Ishikawa (cell line): ENCODE results near the gene MS4A5.

Experiments used
- CEBPB ChIP-seq: IDR thresholded peaks from 2 replicates; pipeline ENCODE4 v1.6.1; 2012
- CREB1 ChIP-seq: IDR thresholded peaks from 2 replicates; pipeline ENCODE4 v1.6.1; 2012; ENCODE audit warnings: low read depth
- EGR1 ChIP-seq: IDR thresholded peaks from 2 replicates; pipeline ENCODE4 v1.6.1; 2012
- EP300 ChIP-seq: IDR thresholded peaks from 2 replicates; pipeline ENCODE4 v1.6.1; 2012; ENCODE audit warnings: borderline replicate concordance
- FOXM1 ChIP-seq: IDR thresholded peaks from 2 replicates; pipeline ENCODE4 v1.6.1; 2012; ENCODE audit warnings: low read depth, borderline replicate concordance
- MAX ChIP-seq: IDR thresholded peaks from 2 replicates; pipeline ENCODE4 v1.6.1; 2012
- NFIC ChIP-seq: IDR thresholded peaks from 2 replicates; pipeline ENCODE4 v1.6.1; 2012
- RAD21 ChIP-seq: IDR thresholded peaks from 2 replicates; pipeline ENCODE4 v1.6.1; 2012; ENCODE audit warnings: low read depth
- REST ChIP-seq: IDR thresholded peaks from 2 replicates; pipeline ENCODE4 v1.6.1; 2012; ENCODE audit warnings: low read depth, mild to moderate bottlenecking
- TAF1 ChIP-seq: IDR thresholded peaks from 2 replicates; pipeline ENCODE4 v1.6.1; 2012; ENCODE audit warnings: low read depth, mild to moderate bottlenecking
- TCF12 ChIP-seq: IDR thresholded peaks from 2 replicates; pipeline ENCODE4 v1.6.1; 2012; ENCODE audit warnings: low read depth
- TEAD4 ChIP-seq: IDR thresholded peaks from 2 replicates; pipeline ENCODE4 v1.6.1; 2012
- USF1 ChIP-seq: IDR thresholded peaks from 2 replicates; pipeline ENCODE4 v1.6.1; 2012
- YY1 ChIP-seq: IDR thresholded peaks from 2 replicates; pipeline ENCODE4 v1.6.1; 2012; ENCODE audit warnings: low read depth
- ZBTB7A ChIP-seq: IDR thresholded peaks from 2 replicates; pipeline ENCODE4 v1.6.1; 2012; ENCODE audit warnings: low read depth

Gene MS4A5

GRCh38 chr11:60429272-60429671 is at the start of gene MS4A5:
MS4A5 (plus strand) TSS chr11:60429572; CDS start chr11:60429675, 103 bp downstream.
- TF ChIP-seq NFIC (no peak), TAF1 (no peak)

GRCh38 chr11:60389279-60389910 is 40.0 kb upstream of the MS4A5 start:
- no peak for TF ChIP-seq EGR1
- no peak for TF ChIP-seq USF1
- no peak for TF ChIP-seq EP300
- no peak for TF ChIP-seq ZBTB7A
- no peak for TF ChIP-seq CEBPB
- peak; percentile 28; the same call in 1 of the 2 replicates for TF ChIP-seq REST
- TF ChIP-seq TAF1: no peak
- TF ChIP-seq YY1: no peak

GRCh38 chr11:60390419-60390818 is 39.0 kb upstream of the MS4A5 start:
- TF ChIP-seq CREB1 (no peak), YY1 (no peak), RAD21 (no peak), FOXM1 (no peak), TEAD4 (no peak), CEBPB (no peak), TAF1 (no peak), REST (no peak)

GRCh38 chr11:60392361-60392760 is 37.0 kb upstream of the MS4A5 start:
- no peak for TF ChIP-seq CREB1
- no peak for TF ChIP-seq NFIC

- TF ChIP-seq EP300 (no peak), EGR1 (no peak), USF1 (no peak), FOXM1 (no peak), RAD21 (no peak)
These were observed 36.4 kb upstream of the MS4A5 start for GRCh38 chr11:60393016-60393415.

GRCh38 chr11:60394666-60395380 is 34.5 kb upstream of the MS4A5 start:
- TF ChIP-seq EP300 (no peak), NFIC (no peak), YY1 (no peak), TCF12 (no peak)

GRCh38 chr11:60396382-60396781 is 33.0 kb upstream of the MS4A5 start, which contains the start of gene MS4A14:
MS4A14 (plus strand) TSS chr11:60396459; CDS start chr11:60396579, 120 bp downstream.
- TF ChIP-seq NFIC (no peak), TCF12 (no peak)

- TF ChIP-seq EGR1 (no peak), EP300 (no peak), YY1 (no peak), TAF1 (no peak), NFIC (no peak), MAX (no peak), TCF12 (no peak), FOXM1 (no peak), USF1 (no peak), REST (no peak), RAD21 (no peak), CREB1 (no peak), ZBTB7A (no peak), TEAD4 (no peak), CEBPB (no peak)
These were observed 32.6 kb upstream of the MS4A5 start for GRCh38 chr11:60396799-60397198.
